HepG2 (cell line): Measurements from ENCODE around the gene FAR1. TPM values are rescaled to one million over a fixed set of nuclear protein-coding genes. Genes with fewer than 3 reads are reported as not detected.

ENCODE experiments used
- ATAC-seq: fragments of 200-7000 bp; cut with Tn5 transposase; 3 replicates; pipeline ENCODE4 v1.9.1; 2020; ENCODE audit warnings: mild to moderate bottlenecking, moderate library complexity
- BruUV-seq: library from RNA; stranded (reverse); fragments of 400-500 nt; replicated peaks from 2 replicates; lab custom pipeline; 2021; lab: Mats Ljungman, UMichigan
- CTCF ChIA-PET: fragments of 300-600 bp; formaldehyde crosslinking; extraction: SDS; loops from one replicate; lab custom pipeline; 2021; ENCODE audit warnings: low total read pairs, inconsistent platforms, low intra/inter-chr PET ratio; lab: Yijun Ruan, JAX
- POLR2A ChIA-PET: fragments of 350-600 bp; sonication (Branson Sonifier 250); formaldehyde crosslinking; loops from one replicate; lab custom pipeline; 2020; ENCODE audit warnings: antibody characterized with exemption, inconsistent platforms; lab: Yijun Ruan, JAX
- DNase-seq: peaks from one replicate; pipeline ENCODE4 v3.0.0-alpha.2; 2015; ENCODE audit warnings: low spot score
- FAIRE-seq: peaks from 3 replicates; lab custom pipeline; 2011; peaks lifted over from hg19 to GRCh38; lab: Jason Lieb, UNC
- H2AFZ ChIP-seq: one replicate; pipeline ENCODE4 v1.6.1; 2011; ENCODE audit warnings: low read length, inconsistent platforms
- H3K27ac ChIP-seq: fragments of 300-600 bp; 3 replicates; pipeline ENCODE4 v1.8.0; 2011; ENCODE audit warnings: mixed run types, mild to moderate bottlenecking, mixed read lengths, low read length, inconsistent platforms; ENCODE audit not compliant: insufficient read depth; ENCODE audit errors: extremely low read length
- H3K27me3 ChIP-seq, 2 experiments: fragments of 200-600 bp in 1 of 2; 2 replicates in 1 of 2; 3 replicates in 1 of 2; pipeline versions ENCODE4 v1.6.0 to v1.8.0; 2011; ENCODE audit warnings: low read length in 2 of 2, mild to moderate bottlenecking in 2 of 2, moderate library complexity in 2 of 2, inconsistent platforms in 1 of 2; ENCODE audit not compliant: insufficient read depth in 2 of 2, control insufficient read depth in 1 of 2
- H3K36me3 ChIP-seq, 2 experiments: fragments of 200-600 bp in 1 of 2; replicated peaks in 1 of 2; 2 replicates in 1 of 2; 3 replicates in 1 of 2; pipeline versions ENCODE4 v1.5.1 to v1.8.0; 2011; ENCODE audit warnings: low read length in 2 of 2, inconsistent platforms in 1 of 2; ENCODE audit not compliant: insufficient read depth in 2 of 2, control insufficient read depth in 1 of 2
- H3K4me1 ChIP-seq: 2 replicates; pipeline ENCODE4 v1.5.1; 2012; ENCODE audit warnings: low read length, inconsistent platforms; ENCODE audit not compliant: insufficient read depth
- H3K4me2 ChIP-seq: 2 replicates; pipeline ENCODE4 v1.6.0; 2011; ENCODE audit warnings: low read depth, low read length, inconsistent platforms
- H3K4me3 ChIP-seq, 3 experiments: fragments of 200-600 bp in 1 of 3; sonication (generic), shearing (Covaris generic) in 1 of 3; replicated peaks in 1 of 3; 2 replicates each; pipeline ENCODE4 v1.5.1; 2011 to 2016; ENCODE audit warnings: low read length in 3 of 3, inconsistent platforms in 2 of 3, low read depth in 2 of 3, mild to moderate bottlenecking in 2 of 3, control low read depth in 1 of 3, mixed read lengths in 1 of 3; ENCODE audit not compliant: insufficient read depth in 1 of 3
- H3K79me2 ChIP-seq: one replicate; pipeline ENCODE4 v1.6.1; 2011; ENCODE audit warnings: low read length, inconsistent platforms; ENCODE audit not compliant: insufficient read depth
- H3K9ac ChIP-seq: 2 replicates; pipeline ENCODE4 v1.6.0; 2011; ENCODE audit warnings: mild to moderate bottlenecking, low read depth, low read length, inconsistent platforms; ENCODE audit not compliant: insufficient read depth
- H3K9me3 ChIP-seq: 2 replicates; pipeline ENCODE4 v1.5.1; 2012; ENCODE audit warnings: mild to moderate bottlenecking, low read length
- H4K20me1 ChIP-seq: 2 replicates; pipeline ENCODE4 v1.6.0; 2011; ENCODE audit warnings: inconsistent platforms, mild to moderate bottlenecking, low read length, moderate library complexity; ENCODE audit not compliant: insufficient read depth
- AHR ChIP-seq: IDR thresholded peaks from 2 replicates; pipeline ENCODE4 v1.6.1; 2018; ENCODE audit warnings: missing genetic modification reagents, missing compliant biosample characterization
- ARNT2 ChIP-seq: sonication (generic); formaldehyde crosslinking; IDR thresholded peaks from 2 replicates; pipeline ENCODE4 v1.8.0; 2022; ENCODE audit warnings: mild to moderate bottlenecking, low read depth, missing genetic modification reagents, moderate library complexity
- DNMT3B ChIP-seq: conservative IDR thresholded peaks from 2 replicates; pipeline ENCODE4 v1.6.1; 2016; ENCODE audit warnings: missing biosample characterization, control low read depth
- DPF2 ChIP-seq: sonication (generic); formaldehyde crosslinking; IDR thresholded peaks from 2 replicates; pipeline ENCODE4 v1.4.0; 2020; ENCODE audit warnings: mild to moderate bottlenecking, low read depth, missing genetic modification reagents, borderline replicate concordance
- ESRRA ChIP-seq: sonication (generic); formaldehyde crosslinking; IDR thresholded peaks from 2 replicates; pipeline ENCODE4 v1.5.1; 2020; ENCODE audit warnings: mild to moderate bottlenecking, low read depth, missing genetic modification reagents
- HDAC6 ChIP-seq: fragments of 200-600 bp; sonication (generic); IDR thresholded peaks from 2 replicates; pipeline ENCODE4 v1.7.0; 2017; ENCODE audit warnings: mild to moderate bottlenecking, antibody characterized with exemption, low read length, low read depth
- JUND ChIP-seq: sonication (generic); formaldehyde crosslinking; IDR thresholded peaks from 2 replicates; pipeline ENCODE4 v1.8.0; 2022; ENCODE audit warnings: mild to moderate bottlenecking, missing genetic modification reagents
- KDM5A ChIP-seq: fragments of 200-600 bp; sonication (generic); IDR thresholded peaks from 2 replicates; pipeline ENCODE4 v1.7.0; 2018; ENCODE audit warnings: antibody characterized with exemption, mild to moderate bottlenecking, low read length, borderline replicate concordance
- MTF2 ChIP-seq: sonication (generic); formaldehyde crosslinking; IDR thresholded peaks from 2 replicates; pipeline ENCODE4 v1.5.0; 2020; ENCODE audit warnings: missing genetic modification reagents, borderline replicate concordance
- POLR2AphosphoS2 ChIP-seq: IDR thresholded peaks from 2 replicates; pipeline ENCODE4 v1.6.1; 2011; ENCODE audit warnings: low read depth, low read length, improper control_type of control experiment
- REPIN1 ChIP-seq: sonication (generic); formaldehyde crosslinking; IDR thresholded peaks from 2 replicates; pipeline ENCODE4 v1.8.0; 2022; ENCODE audit warnings: missing genetic modification reagents, low read depth, mild to moderate bottlenecking, borderline replicate concordance
- ZNF563 ChIP-seq: sonication (generic); formaldehyde crosslinking; IDR thresholded peaks from 2 replicates; pipeline ENCODE4 v1.8.0; 2022; ENCODE audit warnings: mild to moderate bottlenecking, moderate library complexity, missing genetic modification reagents
- ZSCAN25 ChIP-seq: sonication (generic); formaldehyde crosslinking; IDR thresholded peaks from 2 replicates; pipeline ENCODE4 v1.8.0; 2022; ENCODE audit warnings: mild to moderate bottlenecking, missing genetic modification reagents
- WGBS: methylation state at CpG from one replicate; pipeline ENCODE4 v1.1.6; 2017; ENCODE audit warnings: low lambda C conversion rate; 5-methylcytosine and 5-hydroxymethylcytosine counted together
- in situ Hi-C: cut with HindIII; loops from 2 replicates; pipeline ENCODE4 v1.10.0; 2017; ENCODE audit warnings: low pct_unique_long_range_greater_than_20kb; ENCODE audit not compliant: extremely low pct_ligation_motif_present
- intact Hi-C: fragments of 100-400 bp; cut with micrococcal nuclease; formaldehyde crosslinking; loops from one replicate; pipeline ENCODE4 v1.10.0; 2022; ENCODE audit not compliant: unreplicated experiment
- polyA plus RNA-seq, 8 experiments: library from polyadenylated mRNA; depleted of rRNA in 3 of 8; stranded (reverse) in 7 of 8; unstranded in 1 of 8; fragments of >200 nt; fragmentation: Illumina TruSeq in 4 of 8; extraction: Trizol in 4 of 8; gene quantifications; 2 replicates each; pipeline versions ENCODE4 v1.2.1 to v1.2.3, GENCODE V29; 2011 to 2016; ENCODE audit warnings: low read depth in 4 of 8, missing spikeins in 1 of 8, mixed read lengths in 1 of 8; ENCODE audit not compliant: insufficient read depth in 1 of 8
- total RNA-seq, 5 experiments: library from RNA; depleted of rRNA; stranded (reverse); fragments of >200 nt; fragmentation: Illumina TruSeq; extraction: Trizol; gene quantifications; 2 replicates each; pipeline ENCODE4 v1.2.3, GENCODE V29; 2016; ENCODE audit warnings: low read depth in 1 of 5
- TF ChIP-seq, protein P1 (sequence below): sonication (generic); formaldehyde crosslinking; IDR thresholded peaks from one replicate; pipeline ENCODE4 v1.5.1; 2020; ENCODE audit warnings: mild to moderate bottlenecking, missing genetic modification reagents; ENCODE audit errors: not compliant biosample characterization
- TF ChIP-seq, protein P2 (sequence below): sonication (generic); formaldehyde crosslinking; IDR thresholded peaks from 2 replicates; pipeline ENCODE4 v1.9.0; 2022; ENCODE audit warnings: missing genetic modification reagents, mild to moderate bottlenecking, borderline replicate concordance

FAR1 gene
- total and polyA plus RNA-seq, 2 of the 13 experiments (the other 11 are each of a cell fraction or from before 2014, with no cell fraction given) = 0.40 to 0.95 TPM

DNA sequence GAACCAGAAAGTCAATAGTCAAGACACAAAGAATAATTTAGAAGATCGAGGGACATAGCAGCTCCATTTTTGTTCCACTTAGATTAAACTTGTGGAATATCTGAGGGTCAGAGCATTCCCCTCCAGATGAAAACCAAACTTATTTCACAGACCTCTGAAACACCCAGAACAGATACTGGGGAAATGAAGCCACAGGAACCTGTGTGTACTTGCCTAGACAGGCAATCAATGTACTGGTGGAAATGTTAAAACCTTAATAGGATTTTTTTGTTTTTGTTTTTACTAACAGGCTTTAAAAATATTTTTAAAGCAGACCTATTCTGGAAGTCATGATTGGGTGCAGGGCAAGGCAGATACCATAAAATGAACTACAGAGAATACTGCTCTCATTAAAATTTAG is 4.1 kb upstream of the FAR1 start:
- in situ Hi-C loops = no loop called here
- intact Hi-C loops = no loop called here
- Histone ChIP-seq H3K36me3 (no peaks in the 10 kb centered on the region), H3K79me2 (no peaks in the 10 kb centered on the region), H3K27me3 (no peaks in the 10 kb centered on the region), H4K20me1 (no peaks in the 10 kb centered on the region), H2AFZ (no peak overlapping the region), H3K9ac (no peak overlapping the region), H3K9me3 (peaks cover 6% of the 10 kb centered on the region), H3K4me3 (no peak overlapping the region), H3K4me2 (no peak overlapping the region), H3K27ac (no peak overlapping the region), H3K4me1 (no peaks in the 10 kb centered on the region)
- ATAC-seq = no peak
- CTCF ChIA-PET = no interaction called here
- FAIRE-seq = no peak
- no TSS peak for BruUV-seq
- no peak for DNase-seq
- 7% methylated on average over 1 of the region's 1 CpG for WGBS
- POLR2A ChIA-PET = no interaction called here
- TF ChIP-seq ZNF563 (CRISPR knock-in tag) = no peak
- TF ChIP-seq MTF2 = no peak
- no peak for TF ChIP-seq POLR2AphosphoS2
- TF ChIP-seq DPF2 (CRISPR knock-in tag) = no peak
- TF ChIP-seq DNMT3B = no peak
- no peak for TF ChIP-seq REPIN1 (CRISPR knock-in tag)
- no peak for TF ChIP-seq KDM5A
- no peak for TF ChIP-seq HDAC6
- TF ChIP-seq ZSCAN25 (CRISPR knock-in tag) = no peak
- TF ChIP-seq JUND (CRISPR knock-in tag) = no peak
- no peak for TF ChIP-seq AHR (CRISPR knock-in tag)
- no peak for TF ChIP-seq ESRRA (CRISPR knock-in tag)
- no peak for TF ChIP-seq ARNT2 (CRISPR knock-in tag)
- TF ChIP-seq, protein P1, sequence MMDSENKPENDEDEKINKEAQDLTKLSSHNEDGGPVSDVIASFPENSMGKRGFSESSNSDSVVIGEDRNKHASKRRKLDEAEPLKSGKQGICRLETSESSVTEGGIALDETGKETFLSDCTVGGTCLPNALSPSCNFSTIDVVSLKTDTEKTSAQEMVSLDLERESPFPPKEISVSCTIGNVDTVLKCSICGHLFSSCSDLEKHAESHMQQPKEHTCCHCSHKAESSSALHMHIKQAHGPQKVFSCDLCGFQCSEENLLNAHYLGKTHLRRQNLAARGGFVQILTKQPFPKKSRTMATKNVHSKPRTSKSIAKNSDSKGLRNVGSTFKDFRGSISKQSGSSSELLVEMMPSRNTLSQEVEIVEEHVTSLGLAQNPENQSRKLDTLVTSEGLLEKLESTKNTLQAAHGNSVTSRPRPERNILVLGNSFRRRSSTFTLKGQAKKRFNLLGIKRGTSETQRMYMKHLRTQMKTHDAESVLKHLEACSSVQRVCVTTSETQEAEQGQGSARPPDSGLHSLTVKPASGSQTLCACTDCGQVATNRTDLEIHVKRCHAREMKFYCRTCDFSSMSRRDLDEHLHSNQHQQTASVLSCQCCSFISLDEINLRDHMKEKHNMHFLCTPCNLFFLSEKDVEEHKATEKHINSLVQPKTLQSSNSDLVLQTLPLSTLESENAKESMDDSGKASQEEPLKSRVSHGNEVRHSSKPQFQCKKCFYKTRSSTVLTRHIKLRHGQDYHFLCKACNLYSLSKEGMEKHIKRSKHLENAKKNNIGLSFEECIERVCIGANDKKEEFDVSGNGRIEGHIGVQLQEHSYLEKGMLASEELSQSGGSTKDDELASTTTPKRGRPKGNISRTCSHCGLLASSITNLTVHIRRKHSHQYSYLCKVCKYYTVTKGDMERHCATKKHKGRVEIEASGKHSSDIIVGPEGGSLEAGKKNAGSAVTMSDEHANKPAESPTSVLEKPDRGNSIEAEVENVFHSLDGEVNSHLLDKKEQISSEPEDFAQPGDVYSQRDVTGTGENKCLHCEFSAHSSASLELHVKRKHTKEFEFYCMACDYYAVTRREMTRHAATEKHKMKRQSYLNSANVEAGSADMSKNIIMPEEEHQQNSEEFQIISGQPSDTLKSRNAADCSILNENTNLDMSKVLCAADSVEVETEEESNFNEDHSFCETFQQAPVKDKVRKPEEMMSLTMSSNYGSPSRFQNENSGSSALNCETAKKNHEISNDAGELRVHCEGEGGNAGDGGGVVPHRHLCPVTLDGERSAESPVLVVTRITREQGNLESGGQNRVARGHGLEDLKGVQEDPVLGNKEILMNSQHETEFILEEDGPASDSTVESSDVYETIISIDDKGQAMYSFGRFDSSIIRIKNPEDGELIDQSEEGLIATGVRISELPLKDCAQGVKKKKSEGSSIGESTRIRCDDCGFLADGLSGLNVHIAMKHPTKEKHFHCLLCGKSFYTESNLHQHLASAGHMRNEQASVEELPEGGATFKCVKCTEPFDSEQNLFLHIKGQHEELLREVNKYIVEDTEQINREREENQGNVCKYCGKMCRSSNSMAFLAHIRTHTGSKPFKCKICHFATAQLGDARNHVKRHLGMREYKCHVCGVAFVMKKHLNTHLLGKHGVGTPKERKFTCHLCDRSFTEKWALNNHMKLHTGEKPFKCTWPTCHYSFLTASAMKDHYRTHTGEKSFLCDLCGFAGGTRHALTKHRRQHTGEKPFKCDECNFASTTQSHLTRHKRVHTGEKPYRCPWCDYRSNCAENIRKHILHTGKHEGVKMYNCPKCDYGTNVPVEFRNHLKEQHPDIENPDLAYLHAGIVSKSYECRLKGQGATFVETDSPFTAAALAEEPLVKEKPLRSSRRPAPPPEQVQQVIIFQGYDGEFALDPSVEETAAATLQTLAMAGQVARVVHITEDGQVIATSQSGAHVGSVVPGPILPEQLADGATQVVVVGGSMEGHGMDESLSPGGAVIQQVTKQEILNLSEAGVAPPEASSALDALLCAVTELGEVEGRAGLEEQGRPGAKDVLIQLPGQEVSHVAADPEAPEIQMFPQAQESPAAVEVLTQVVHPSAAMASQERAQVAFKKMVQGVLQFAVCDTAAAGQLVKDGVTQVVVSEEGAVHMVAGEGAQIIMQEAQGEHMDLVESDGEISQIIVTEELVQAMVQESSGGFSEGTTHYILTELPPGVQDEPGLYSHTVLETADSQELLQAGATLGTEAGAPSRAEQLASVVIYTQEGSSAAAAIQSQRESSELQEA (CRISPR knock-in tag) = no peak
- TF ChIP-seq, protein P2, sequence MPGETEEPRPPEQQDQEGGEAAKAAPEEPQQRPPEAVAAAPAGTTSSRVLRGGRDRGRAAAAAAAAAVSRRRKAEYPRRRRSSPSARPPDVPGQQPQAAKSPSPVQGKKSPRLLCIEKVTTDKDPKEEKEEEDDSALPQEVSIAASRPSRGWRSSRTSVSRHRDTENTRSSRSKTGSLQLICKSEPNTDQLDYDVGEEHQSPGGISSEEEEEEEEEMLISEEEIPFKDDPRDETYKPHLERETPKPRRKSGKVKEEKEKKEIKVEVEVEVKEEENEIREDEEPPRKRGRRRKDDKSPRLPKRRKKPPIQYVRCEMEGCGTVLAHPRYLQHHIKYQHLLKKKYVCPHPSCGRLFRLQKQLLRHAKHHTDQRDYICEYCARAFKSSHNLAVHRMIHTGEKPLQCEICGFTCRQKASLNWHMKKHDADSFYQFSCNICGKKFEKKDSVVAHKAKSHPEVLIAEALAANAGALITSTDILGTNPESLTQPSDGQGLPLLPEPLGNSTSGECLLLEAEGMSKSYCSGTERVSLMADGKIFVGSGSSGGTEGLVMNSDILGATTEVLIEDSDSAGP (CRISPR knock-in tag) = no peak
